Glutamatergic neuron (in vitro differentiated cells): Measurements from ENCODE around the gene CCDC61. TPM values are rescaled to one million over a fixed set of nuclear protein-coding genes. Genes with fewer than 3 reads are reported as not detected.

Source experiments
- DNase-seq: peaks from one replicate; pipeline ENCODE4 v3.0.0; 2022
- H3K27ac Mint-ChIP-seq: one replicate; pipeline ENCODE4 v1.8.0; 2020; ENCODE audit warnings: mild to moderate bottlenecking, mixed read lengths, inconsistent platforms; ENCODE audit not compliant: unreplicated experiment
- H3K27me3 Mint-ChIP-seq: one replicate; pipeline ENCODE4 v1.8.0; 2020; ENCODE audit warnings: mild to moderate bottlenecking, moderate library complexity, mixed read lengths, inconsistent platforms; ENCODE audit not compliant: unreplicated experiment
- H3K36me3 Mint-ChIP-seq: one replicate; pipeline ENCODE4 v1.8.0; 2020; ENCODE audit warnings: mild to moderate bottlenecking, mixed read lengths, inconsistent platforms; ENCODE audit not compliant: unreplicated experiment
- H3K4me1 Mint-ChIP-seq: one replicate; pipeline ENCODE4 v1.8.0; 2020; ENCODE audit warnings: mild to moderate bottlenecking, low read depth, mixed read lengths, inconsistent platforms; ENCODE audit not compliant: unreplicated experiment
- H3K4me3 Mint-ChIP-seq: one replicate; pipeline ENCODE4 v1.8.0; 2020; ENCODE audit warnings: mild to moderate bottlenecking, mixed read lengths, inconsistent platforms; ENCODE audit not compliant: unreplicated experiment
- H3K9me3 Mint-ChIP-seq: one replicate; pipeline ENCODE4 v1.8.0; 2020; ENCODE audit warnings: mild to moderate bottlenecking, moderate library complexity, mixed read lengths, inconsistent platforms; ENCODE audit not compliant: unreplicated experiment
- total RNA-seq: library from RNA; stranded (reverse); fragmentation: NEBNext Ultra II Directional; extraction: Animal tissue kit (Norgen Biotek cat#: 25700); gene quantifications from one replicate; pipeline ENCODE4 v1.2.1, GENCODE V29; 2021; ENCODE audit not compliant: unreplicated experiment
- TF ChIP-seq, protein P1 (sequence below): fragments of 200-600 bp; sonication (generic); IDR thresholded peaks from one replicate; pipeline ENCODE4 v1.5.0; 2021; ENCODE audit not compliant: partially characterized antibody, unreplicated experiment

Gene CCDC61
- total RNA-seq, 1 donor from 2014 or later, result 33.5 TPM

DNA sequence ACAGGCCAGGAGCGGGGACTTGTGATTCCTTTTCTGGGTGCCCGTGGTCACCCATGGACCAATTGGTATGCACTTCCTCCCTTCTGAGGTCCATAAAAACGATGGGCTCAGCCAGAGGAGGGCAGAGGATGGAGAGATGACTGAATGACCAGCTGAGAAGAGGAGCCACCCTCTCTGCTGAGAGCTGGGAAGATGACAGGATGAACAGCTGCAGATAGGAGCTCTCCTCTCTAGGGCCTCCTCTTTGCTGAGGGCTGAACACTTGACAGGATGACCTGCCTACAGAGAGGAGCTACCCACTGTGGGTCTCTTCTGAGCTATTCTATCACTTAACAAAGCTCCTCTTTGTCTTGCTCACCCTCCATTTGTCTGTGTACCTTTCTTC, 41.5 kb downstream of the CCDC61 start:
- H3K4me3 Mint-ChIP-seq, result no peak overlapping the region
- H3K9me3 Mint-ChIP-seq, result peaks cover 4% of the 10 kb centered on the region
- H3K36me3 Mint-ChIP-seq, result peaks cover 9% of the 10 kb centered on the region
- no peak for DNase-seq
- H3K27ac Mint-ChIP-seq, result no peak overlapping the region
- no peaks in the 10 kb centered on the region for H3K4me1 Mint-ChIP-seq
- TF ChIP-seq, protein P1, sequence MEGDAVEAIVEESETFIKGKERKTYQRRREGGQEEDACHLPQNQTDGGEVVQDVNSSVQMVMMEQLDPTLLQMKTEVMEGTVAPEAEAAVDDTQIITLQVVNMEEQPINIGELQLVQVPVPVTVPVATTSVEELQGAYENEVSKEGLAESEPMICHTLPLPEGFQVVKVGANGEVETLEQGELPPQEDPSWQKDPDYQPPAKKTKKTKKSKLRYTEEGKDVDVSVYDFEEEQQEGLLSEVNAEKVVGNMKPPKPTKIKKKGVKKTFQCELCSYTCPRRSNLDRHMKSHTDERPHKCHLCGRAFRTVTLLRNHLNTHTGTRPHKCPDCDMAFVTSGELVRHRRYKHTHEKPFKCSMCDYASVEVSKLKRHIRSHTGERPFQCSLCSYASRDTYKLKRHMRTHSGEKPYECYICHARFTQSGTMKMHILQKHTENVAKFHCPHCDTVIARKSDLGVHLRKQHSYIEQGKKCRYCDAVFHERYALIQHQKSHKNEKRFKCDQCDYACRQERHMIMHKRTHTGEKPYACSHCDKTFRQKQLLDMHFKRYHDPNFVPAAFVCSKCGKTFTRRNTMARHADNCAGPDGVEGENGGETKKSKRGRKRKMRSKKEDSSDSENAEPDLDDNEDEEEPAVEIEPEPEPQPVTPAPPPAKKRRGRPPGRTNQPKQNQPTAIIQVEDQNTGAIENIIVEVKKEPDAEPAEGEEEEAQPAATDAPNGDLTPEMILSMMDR, result no peak
- peaks cover 5% of the 10 kb centered on the region for H3K27me3 Mint-ChIP-seq

- Mint-ChIP-seq H3K27ac (no peak overlapping the region), H3K36me3 (peaks cover 28% of the 10 kb centered on the region), H3K4me3 (no peak overlapping the region), H3K9me3 (peaks cover 6% of the 10 kb centered on the region), H3K27me3 (peaks cover 11% of the 10 kb centered on the region), H3K4me1 (no peaks in the 10 kb centered on the region)
- TF ChIP-seq, protein P1, result no peak
- no peak for DNase-seq
These were observed 44.9 kb downstream of the CCDC61 start for GRCh38 chr19:46040125-46040524.

GRCh38 chr19:46040952-46041500, 45.8 kb downstream of the CCDC61 start, which contains the start of gene IGFL4:
TSS of gene IGFL4 (minus strand) at chr19:46041002. CDS start at chr19:46040962, 40 bp downstream.
- TF ChIP-seq, protein P1, result no peak
- Mint-ChIP-seq H3K9me3 (peaks cover 6% of the 10 kb centered on the region), H3K27ac (no peak within 1 kb of the TSS), H3K4me1 (no peaks in the 10 kb centered on the region), H3K4me3 (no peak within 1 kb of the TSS), H3K27me3 (peaks cover 11% of the 10 kb centered on the region), H3K36me3 (peaks cover 28% of the 10 kb centered on the region)
- no peak for DNase-seq

GRCh38 chr19:46042252-46042883, 47.1 kb downstream of the CCDC61 start:
- peaks cover 17% of the 10 kb centered on the region for H3K27me3 Mint-ChIP-seq
- no peak for DNase-seq
- H3K27ac Mint-ChIP-seq, result no peak overlapping the region
- TF ChIP-seq, protein P1, result no peak
- no peaks in the 10 kb centered on the region for H3K4me1 Mint-ChIP-seq
- H3K36me3 Mint-ChIP-seq, result peaks cover 26% of the 10 kb centered on the region
- no peak overlapping the region for H3K4me3 Mint-ChIP-seq
- H3K9me3 Mint-ChIP-seq, result peaks cover 6% of the 10 kb centered on the region

- H3K4me1 Mint-ChIP-seq, result no peaks in the 10 kb centered on the region
These were observed 48.3 kb downstream of the CCDC61 start for GRCh38 chr19:46043519-46043918.

More at GRCh38 chr19:46043519-46043918, 48.3 kb downstream of the CCDC61 start:
- Mint-ChIP-seq H3K4me3 (no peak overlapping the region), H3K9me3 (peaks cover 8% of the 10 kb centered on the region), H3K27ac (no peak overlapping the region), H3K36me3 (peaks cover 26% of the 10 kb centered on the region), H3K27me3 (peaks cover 19% of the 10 kb centered on the region)
- no peak for DNase-seq
- TF ChIP-seq, protein P1, result no peak
